ENCODE measurements around the gene TIGD4. TPM values are rescaled to one million over a fixed set of nuclear protein-coding genes. Genes with fewer than 3 reads are reported as not detected.

Gene TIGD4
- total RNA-seq, 1 donor from 2014 or later: not detected

DNA sequence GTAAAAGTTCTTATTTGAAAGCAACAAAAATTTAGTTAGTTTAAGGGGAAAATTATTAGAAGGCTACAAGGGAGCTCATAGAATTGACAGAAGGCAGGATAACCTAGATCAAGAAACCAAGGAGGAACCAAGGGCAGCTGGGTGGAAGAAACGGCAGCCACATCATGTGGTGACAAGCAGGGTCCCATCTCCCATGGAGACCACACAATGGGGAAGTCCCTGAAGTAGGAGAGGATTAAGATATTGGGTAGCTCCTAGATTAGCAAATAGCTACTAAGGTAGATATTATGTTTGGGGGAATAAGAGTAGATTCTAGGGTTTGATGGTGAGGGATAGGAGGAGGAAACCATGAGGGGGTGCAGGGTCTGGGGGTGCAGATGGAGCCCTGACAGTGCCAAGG is 51.7 kb downstream of the TIGD4 start:
- DNase-seq (ENCODE audit: extremely low read depth, low read depth, low spot score): no peak

DNA sequence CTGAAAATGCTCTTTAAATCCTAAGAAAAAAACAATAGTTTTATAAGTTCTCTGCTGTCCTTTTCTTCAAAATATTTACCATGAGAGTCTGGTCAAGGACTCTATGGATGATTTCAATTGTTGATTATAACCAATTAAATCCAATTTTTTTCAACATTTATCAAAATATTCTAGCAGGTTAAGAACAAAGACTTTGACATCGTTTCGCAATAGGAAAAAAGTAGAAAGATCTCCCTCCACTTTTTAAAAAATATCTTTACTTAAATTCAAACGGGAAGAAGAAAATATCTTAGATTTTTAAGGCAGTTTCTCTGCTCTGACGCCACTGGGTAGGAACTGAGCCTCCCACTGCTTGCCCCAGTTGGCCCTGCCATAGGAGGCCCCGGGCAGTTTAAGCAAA is 55.0 kb downstream of the TIGD4 start:
- DNase-seq (ENCODE audit: extremely low read depth, low read depth, low spot score): no peak

DNA sequence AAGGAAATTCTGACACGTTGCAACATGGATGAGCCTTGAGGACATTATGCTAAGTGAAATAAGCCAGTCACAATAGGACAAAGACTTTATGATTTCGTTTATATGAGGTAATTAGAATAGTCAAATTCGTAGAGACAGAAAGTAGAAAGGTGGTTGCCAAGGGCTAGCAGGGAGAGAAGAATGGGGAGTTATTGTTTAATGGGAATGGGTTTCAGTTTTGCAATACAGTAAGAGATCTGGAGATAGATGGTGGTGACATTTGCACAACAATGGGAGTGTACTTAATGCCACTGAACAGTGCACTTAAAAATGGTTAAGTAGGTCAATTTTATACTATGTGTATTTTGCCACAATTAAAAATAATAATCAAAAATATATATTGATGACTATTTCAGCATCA is 56.3 kb downstream of the TIGD4 start:
- DNase-seq (ENCODE audit: extremely low read depth, low read depth, low spot score): no peak

GRCh38 chr4:152719801-152720556 is 59.6 kb downstream of the TIGD4 start:
- no peak for DNase-seq (ENCODE audit: extremely low read depth, low read depth, low spot score)

Other genes with a start within 250 kb of the TIGD4 start
- gene FBXW7, start 243.6 kb downstream of the TIGD4 start, total RNA-seq: 23.8 and 41.7 TPM in 2 replicates
- gene TMEM154, start 99.7 kb downstream of the TIGD4 start, total RNA-seq: 6.7 and 8.6 TPM in 2 replicates
- 24.4 and 27.0 TPM in 2 replicates for gene ARFIP1, start 224 bp upstream of the TIGD4 start, total RNA-seq
- gene FHDC1, start 156.6 kb upstream of the TIGD4 start, total RNA-seq: 0.24 and 0.88 TPM in 2 replicates

All from glomerular endothelial cell (primary cell).